Right lobe of liver (tissue), 4 donors: Measurements from ENCODE around the gene RBM28.

Experiments used
- POLR2A ChIP-seq: fragments of 450-650 bp; IDR thresholded peaks from one replicate; pipeline ENCODE4 v1.6.1; 2017; ENCODE audit warnings: antibody characterized with exemption, mild to moderate bottlenecking
- TF ChIP-seq, protein P1 (sequence below), 4 donors: fragments of 200-600 bp in 3 of 4; fragments of 450-650 bp in 1 of 4; IDR thresholded peaks; one replicate each; pipeline versions ENCODE4 v1.5.1 to v1.8.0; 2016 to 2022; ENCODE audit warnings: antibody characterized with exemption in 4 of 4, mild to moderate bottlenecking in 2 of 4
- donor health status: DM: no; HTN: no; CAD: no.
- donor health status: DM: no; HTN: no; CAD: no.
- donor health status: DM: no; HTN: yes; CAD: no.

DNA sequence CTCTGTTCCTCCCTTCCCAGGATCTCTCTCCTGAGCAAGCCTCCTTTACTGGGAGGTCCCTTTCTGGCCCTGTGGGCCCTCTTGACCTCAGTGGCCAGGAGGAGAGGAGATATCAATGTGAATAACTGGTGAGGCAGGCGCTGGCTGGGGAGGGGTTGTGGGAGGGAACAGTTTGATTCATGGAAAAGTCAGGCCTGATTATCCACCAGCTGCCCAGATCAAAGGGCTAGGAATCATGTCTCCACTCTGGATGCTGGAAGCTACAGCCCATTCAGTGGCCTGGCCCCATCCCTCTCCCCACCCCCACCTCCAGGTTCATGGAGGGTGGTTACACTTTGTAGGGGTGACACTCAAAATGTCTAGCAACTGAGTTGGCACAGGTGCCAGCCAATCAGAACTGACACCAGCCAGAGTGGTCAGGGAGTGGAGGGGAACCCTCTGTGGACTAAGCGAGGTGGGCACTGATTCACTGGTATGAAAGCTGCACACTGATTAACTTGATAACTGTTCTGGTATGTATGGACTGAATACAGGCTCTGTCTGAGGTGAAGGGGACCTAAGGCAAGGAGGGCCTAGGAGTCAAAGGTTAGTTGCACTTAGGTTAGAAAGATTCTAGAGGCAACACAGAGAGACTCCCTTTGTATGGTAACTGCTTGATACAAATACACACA is 13.0 kb upstream of the RBM28 start:
- TF ChIP-seq, protein P1, sequence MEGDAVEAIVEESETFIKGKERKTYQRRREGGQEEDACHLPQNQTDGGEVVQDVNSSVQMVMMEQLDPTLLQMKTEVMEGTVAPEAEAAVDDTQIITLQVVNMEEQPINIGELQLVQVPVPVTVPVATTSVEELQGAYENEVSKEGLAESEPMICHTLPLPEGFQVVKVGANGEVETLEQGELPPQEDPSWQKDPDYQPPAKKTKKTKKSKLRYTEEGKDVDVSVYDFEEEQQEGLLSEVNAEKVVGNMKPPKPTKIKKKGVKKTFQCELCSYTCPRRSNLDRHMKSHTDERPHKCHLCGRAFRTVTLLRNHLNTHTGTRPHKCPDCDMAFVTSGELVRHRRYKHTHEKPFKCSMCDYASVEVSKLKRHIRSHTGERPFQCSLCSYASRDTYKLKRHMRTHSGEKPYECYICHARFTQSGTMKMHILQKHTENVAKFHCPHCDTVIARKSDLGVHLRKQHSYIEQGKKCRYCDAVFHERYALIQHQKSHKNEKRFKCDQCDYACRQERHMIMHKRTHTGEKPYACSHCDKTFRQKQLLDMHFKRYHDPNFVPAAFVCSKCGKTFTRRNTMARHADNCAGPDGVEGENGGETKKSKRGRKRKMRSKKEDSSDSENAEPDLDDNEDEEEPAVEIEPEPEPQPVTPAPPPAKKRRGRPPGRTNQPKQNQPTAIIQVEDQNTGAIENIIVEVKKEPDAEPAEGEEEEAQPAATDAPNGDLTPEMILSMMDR (IDR thresholded peaks at IDR 0.05), result no peak
- no peak for TF ChIP-seq POLR2A
